Measurements from ENCODE around the gene MST1.

The MST1 gene

DNA sequence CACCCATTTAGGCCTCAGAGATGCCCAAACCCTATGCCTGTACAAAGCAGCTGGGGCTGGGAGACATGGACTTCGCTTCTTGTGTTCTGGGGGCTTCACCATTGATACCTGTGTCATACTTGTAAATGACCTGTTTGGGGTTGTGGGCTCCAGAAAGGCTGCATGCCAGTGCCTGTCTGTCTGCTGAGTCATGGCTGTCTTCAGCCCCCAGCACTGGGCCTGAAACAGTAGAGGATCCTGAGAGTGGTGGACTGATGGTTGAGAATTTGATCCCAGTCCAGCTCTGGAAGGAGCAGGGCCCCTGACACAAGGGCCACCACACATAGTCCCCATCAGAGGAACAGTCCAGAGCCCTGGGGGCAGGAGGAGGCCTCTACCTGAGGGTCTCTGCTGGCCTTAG lies 39.7 kb downstream of the MST1 start:
- Histone ChIP-seq H3K27me3 (ENCODE audit: insufficient read depth, low read length) (no peaks in the 10 kb centered on the region), H3K9me3 (ENCODE audit: low read length) (no peaks in the 10 kb centered on the region), H3K4me3 (ENCODE audit: low read length) (no peak overlapping the region), H3K4me1 (ENCODE audit: insufficient read depth, low read length) (no peaks in the 10 kb centered on the region), H3K36me3 (ENCODE audit: insufficient read depth, low read length) (peaks cover 23% of the 10 kb centered on the region), H2AFZ (ENCODE audit: low read depth, low read length) (no peak overlapping the region)

DNA sequence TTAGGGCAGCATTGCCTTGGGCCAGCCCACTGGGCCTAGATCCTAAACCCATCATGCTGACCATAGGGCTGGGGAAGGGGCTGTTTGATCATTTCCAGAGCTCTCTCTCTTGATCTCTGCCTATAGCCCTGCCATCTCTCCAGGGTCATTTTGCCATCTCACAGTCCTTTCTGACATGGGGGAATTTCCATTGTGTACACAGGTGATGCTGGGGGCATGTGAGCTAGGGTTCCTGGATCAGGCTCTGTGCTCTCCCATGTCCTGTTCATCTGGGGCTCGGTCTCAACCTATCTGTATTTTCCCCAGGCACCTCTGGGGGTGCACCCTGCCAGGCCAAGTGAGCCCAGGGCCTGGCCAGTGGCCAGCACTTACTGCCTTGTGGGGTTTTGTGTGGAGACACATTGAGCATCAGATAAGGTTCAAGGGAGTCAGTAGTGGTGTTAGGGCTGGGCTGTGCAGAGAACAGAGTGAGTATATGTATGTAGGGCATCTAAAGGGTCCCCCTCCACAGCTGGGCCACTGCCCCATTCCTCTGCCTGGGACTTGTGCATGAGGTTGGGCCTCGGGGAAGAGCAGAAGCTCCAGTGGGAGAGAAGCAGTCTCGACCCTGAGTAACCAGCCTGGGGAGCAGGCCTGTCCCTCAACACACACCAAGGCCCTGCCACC lies 40.8 kb downstream of the MST1 start:
- H3K4me1 ChIP-seq (ENCODE audit: insufficient read depth, low read length): no peaks in the 10 kb centered on the region
- H3K9me3 ChIP-seq (ENCODE audit: low read length): no peaks in the 10 kb centered on the region
- no peak overlapping the region for H2AFZ ChIP-seq (ENCODE audit: low read depth, low read length)
- H3K4me3 ChIP-seq (ENCODE audit: low read length): no peak overlapping the region
- H3K36me3 ChIP-seq (ENCODE audit: insufficient read depth, low read length): peaks cover 23% of the 10 kb centered on the region
- no peaks in the 10 kb centered on the region for H3K27me3 ChIP-seq (ENCODE audit: insufficient read depth, low read length)

DNA sequence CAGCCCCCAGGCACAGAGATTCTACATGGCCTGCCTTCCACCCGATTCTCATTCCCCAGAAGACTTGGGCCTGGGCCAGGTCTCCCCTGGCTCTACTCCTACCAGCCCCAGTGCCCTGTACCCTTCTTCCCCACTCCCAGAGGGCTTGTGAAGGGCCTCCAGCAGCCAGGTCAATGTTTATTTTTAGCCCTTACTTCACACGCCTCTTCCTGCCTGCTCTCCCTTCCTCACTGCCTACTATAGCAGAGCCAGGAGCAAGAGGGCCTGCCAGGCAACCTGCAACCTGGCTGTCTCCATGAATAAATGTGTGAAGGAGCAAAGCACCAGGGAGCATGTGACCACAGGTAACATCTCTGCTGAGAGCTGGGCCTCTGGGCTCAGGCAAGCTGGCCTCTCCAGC lies 41.5 kb downstream of the MST1 start:
- no peak overlapping the region for H3K4me3 ChIP-seq (ENCODE audit: low read length)
- H2AFZ ChIP-seq (ENCODE audit: low read depth, low read length): no peak overlapping the region
- no peaks in the 10 kb centered on the region for H3K9me3 ChIP-seq (ENCODE audit: low read length)
- H3K4me1 ChIP-seq (ENCODE audit: insufficient read depth, low read length): no peaks in the 10 kb centered on the region
- no peaks in the 10 kb centered on the region for H3K27me3 ChIP-seq (ENCODE audit: insufficient read depth, low read length)
- peaks cover 26% of the 10 kb centered on the region for H3K36me3 ChIP-seq (ENCODE audit: insufficient read depth, low read length)

DNA sequence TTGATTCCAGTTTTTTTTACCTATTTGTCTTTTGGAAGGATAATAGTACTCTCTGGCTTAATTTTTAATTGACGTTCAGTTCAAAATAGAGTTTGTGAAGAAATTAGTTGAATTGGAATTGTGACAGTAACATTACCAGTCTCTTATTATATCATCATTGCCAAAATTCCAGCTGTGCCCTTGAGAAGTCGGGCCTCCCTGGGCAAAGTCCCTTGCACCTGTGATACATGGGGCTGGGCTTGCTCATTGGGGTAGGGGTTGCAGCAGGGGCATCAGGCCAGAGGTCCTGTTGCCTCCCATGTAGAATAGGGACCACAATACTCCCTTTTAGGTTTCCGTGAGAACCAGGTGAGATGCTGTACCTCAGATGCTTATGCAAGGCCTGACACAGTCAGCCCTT lies 43.0 kb downstream of the MST1 start:
- Histone ChIP-seq H2AFZ (ENCODE audit: low read depth, low read length) (no peak overlapping the region), H3K36me3 (ENCODE audit: insufficient read depth, low read length) (peaks cover 15% of the 10 kb centered on the region), H3K9me3 (ENCODE audit: low read length) (no peaks in the 10 kb centered on the region), H3K4me3 (ENCODE audit: low read length) (no peak overlapping the region), H3K4me1 (ENCODE audit: insufficient read depth, low read length) (no peaks in the 10 kb centered on the region), H3K27me3 (ENCODE audit: insufficient read depth, low read length) (no peaks in the 10 kb centered on the region)

DNA sequence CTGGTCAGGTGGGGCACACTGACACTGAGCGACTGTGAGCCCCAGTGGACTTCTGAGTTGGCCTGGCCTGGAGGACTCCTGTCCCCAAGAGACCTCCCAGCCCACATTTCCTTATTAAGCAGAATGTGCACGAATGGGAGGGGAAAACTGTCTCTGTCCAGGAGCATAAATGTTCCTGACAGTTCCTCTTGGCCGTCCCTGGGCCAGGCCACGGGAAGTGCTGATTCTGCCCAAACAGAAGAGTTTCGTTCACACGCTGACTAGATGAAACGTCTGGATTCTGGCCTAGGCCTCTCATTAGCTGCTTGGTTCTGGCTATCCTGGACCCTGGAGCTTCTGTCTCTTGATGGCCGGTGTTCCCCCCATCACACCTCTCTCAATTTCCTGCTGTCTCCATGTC lies 44.6 kb downstream of the MST1 start:
- H3K4me3 ChIP-seq (ENCODE audit: low read length): no peak overlapping the region
- H3K36me3 ChIP-seq (ENCODE audit: insufficient read depth, low read length): peaks cover 15% of the 10 kb centered on the region
- no peak overlapping the region for H2AFZ ChIP-seq (ENCODE audit: low read depth, low read length)
- H3K4me1 ChIP-seq (ENCODE audit: insufficient read depth, low read length): no peaks in the 10 kb centered on the region
- no peaks in the 10 kb centered on the region for H3K27me3 ChIP-seq (ENCODE audit: insufficient read depth, low read length)
- H3K9me3 ChIP-seq (ENCODE audit: low read length): no peaks in the 10 kb centered on the region

DNA sequence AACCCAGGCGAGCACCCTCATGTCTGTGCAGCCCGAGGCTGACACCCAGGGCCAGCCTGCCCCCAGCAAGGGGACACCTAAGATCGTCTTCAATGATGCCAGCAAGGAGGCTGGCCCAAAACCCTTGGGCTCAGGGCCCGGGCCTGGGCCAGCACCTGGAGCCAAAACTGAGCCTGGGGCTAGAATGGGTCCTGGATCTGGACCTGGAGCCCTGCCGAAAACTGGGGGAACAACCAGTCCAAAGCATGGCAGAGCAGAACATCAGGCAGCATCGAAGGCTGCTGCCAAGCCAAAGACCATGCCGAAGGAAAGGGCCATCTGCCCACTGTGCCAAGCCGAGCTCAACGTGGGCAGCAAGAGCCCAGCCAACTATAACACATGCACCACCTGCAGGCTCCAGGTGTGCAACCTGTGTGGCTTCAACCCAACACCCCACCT lies 46.5 kb downstream of the MST1 start:
- Histone ChIP-seq H3K36me3 (ENCODE audit: insufficient read depth, low read length) (peaks cover 15% of the 10 kb centered on the region), H3K9me3 (ENCODE audit: low read length) (no peaks in the 10 kb centered on the region), H2AFZ (ENCODE audit: low read depth, low read length) (no peak overlapping the region), H3K27me3 (ENCODE audit: insufficient read depth, low read length) (no peaks in the 10 kb centered on the region), H3K4me3 (ENCODE audit: low read length) (no peak overlapping the region), H3K4me1 (ENCODE audit: insufficient read depth, low read length) (no peaks in the 10 kb centered on the region)

DNA sequence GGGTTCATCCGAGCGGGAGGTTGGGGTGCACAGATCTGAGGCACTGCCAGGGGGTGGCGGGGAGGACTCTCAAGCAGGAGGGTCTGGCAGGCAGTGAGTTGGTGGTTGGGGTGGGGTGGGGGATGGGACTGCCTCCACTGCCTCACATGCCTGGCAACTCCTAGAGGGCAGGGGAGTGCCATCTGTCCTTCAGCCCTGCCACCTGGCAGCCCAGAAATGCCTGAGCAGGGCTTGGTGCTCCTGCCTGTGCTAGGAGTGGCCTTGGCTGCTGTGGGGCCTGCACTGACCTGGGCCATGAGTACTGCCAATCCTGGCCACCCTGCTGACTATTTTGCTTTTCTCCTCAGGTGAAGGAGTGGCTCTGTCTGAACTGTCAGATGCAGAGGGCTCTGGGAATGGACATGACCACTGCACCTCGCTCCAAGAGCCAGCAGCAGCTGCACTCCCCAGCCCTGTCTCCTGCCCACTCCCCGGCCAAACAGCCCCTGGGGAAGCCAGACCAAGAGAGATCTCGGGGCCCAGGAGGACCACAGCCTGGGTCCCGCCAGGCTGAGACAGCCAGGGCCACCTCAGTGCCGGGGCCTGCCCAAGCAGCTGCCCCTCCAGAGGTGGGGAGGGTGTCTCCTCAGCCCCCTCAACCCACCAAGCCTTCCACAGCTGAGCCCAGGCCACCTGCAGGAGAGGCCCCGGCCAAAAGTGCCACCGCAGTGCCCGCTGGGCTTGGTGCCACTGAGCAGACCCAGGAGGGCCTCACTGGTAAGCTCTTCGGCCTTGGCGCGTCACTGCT lies 47.2 kb downstream of the MST1 start:
- H3K4me3 ChIP-seq (ENCODE audit: low read length): no peak overlapping the region

DNA sequence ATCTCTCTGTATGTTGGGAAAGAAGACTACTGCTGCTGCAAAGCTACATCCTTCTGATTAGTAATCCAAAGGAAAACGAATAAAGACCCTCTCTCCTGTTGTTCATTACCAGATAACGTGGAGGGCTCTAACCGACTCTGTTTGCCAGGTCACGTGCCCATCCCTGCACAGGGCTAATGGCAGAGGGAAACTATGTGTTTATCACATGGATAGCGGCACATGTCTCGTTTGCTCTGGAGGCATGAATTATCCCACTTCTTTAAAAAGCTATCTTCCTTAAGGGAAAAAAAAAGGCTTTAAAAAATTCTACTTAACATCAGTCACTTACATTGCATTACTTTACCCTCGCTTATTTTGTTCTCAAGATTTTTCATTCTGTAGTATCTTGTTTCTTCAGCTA lies 48.0 kb downstream of the MST1 start:
- H3K36me3 ChIP-seq (ENCODE audit: insufficient read depth, low read length): peaks cover 15% of the 10 kb centered on the region
- no peaks in the 10 kb centered on the region for H3K27me3 ChIP-seq (ENCODE audit: insufficient read depth, low read length)
- no peaks in the 10 kb centered on the region for H3K4me1 ChIP-seq (ENCODE audit: insufficient read depth, low read length)
- H2AFZ ChIP-seq (ENCODE audit: low read depth, low read length): no peak overlapping the region
- H3K4me3 ChIP-seq (ENCODE audit: low read length): no peak overlapping the region
- no peaks in the 10 kb centered on the region for H3K9me3 ChIP-seq (ENCODE audit: low read length)

More for the DNA sequence above, 47.2 kb downstream of the MST1 start:
- Histone ChIP-seq H2AFZ (ENCODE audit: low read depth, low read length) (no peak overlapping the region), H3K36me3 (ENCODE audit: insufficient read depth, low read length) (peaks cover 15% of the 10 kb centered on the region), H3K9me3 (ENCODE audit: low read length) (no peaks in the 10 kb centered on the region), H3K27me3 (ENCODE audit: insufficient read depth, low read length) (no peaks in the 10 kb centered on the region), H3K4me1 (ENCODE audit: insufficient read depth, low read length) (no peaks in the 10 kb centered on the region)

DNA sequence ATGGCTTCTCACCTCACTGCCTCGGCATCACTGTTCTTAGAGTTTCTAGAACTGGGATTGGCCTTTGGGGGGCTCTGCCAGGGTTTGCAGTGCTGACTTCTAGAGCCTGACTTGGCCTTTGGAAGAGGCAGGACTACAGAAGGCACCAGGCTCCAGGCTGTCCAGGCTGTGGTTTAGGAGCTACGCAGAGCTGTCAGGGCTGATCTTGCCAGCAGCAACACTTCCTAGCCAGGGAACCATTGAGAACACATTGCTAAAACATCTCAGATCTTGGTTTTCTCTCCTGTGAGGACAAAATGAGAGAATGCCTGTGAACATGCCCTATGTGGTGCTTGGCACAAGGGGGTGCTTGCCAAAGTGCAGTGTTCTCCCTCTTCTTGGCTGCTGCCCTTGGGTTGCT lies 49.7 kb downstream of the MST1 start:
- no peaks in the 10 kb centered on the region for H3K27me3 ChIP-seq (ENCODE audit: insufficient read depth, low read length)
- no peaks in the 10 kb centered on the region for H3K4me1 ChIP-seq (ENCODE audit: insufficient read depth, low read length)
- H3K9me3 ChIP-seq (ENCODE audit: low read length): no peaks in the 10 kb centered on the region
- no peak overlapping the region for H3K4me3 ChIP-seq (ENCODE audit: low read length)
- no peak overlapping the region for H2AFZ ChIP-seq (ENCODE audit: low read depth, low read length)
- H3K36me3 ChIP-seq (ENCODE audit: insufficient read depth, low read length): peaks cover 13% of the 10 kb centered on the region

DNA sequence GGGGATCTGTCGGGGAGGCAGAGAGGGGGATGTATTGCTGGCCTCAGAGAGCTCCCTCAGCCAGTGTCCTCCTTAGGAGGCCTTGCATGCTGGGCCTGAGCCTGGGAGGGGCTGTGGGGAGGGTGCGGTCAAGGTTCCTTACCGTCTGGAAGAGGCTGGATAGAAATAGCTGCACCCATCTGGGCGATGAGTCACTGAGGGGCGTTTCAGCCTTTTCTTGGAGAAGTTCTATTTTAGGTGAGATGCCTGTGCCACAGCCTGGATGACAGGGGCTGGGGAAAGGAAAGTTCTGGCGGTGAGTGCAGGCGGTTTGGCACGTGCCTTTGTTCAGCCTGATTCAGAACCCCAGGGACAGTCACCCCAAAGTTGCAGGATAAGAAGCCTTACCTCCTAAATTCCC lies 50.8 kb downstream of the MST1 start:
- Histone ChIP-seq H3K4me1 (ENCODE audit: insufficient read depth, low read length) (no peaks in the 10 kb centered on the region), H3K36me3 (ENCODE audit: insufficient read depth, low read length) (peaks cover 7% of the 10 kb centered on the region), H3K4me3 (ENCODE audit: low read length) (no peak overlapping the region), H3K27me3 (ENCODE audit: insufficient read depth, low read length) (no peaks in the 10 kb centered on the region), H2AFZ (ENCODE audit: low read depth, low read length) (no peak overlapping the region), H3K9me3 (ENCODE audit: low read length) (no peaks in the 10 kb centered on the region)

DNA sequence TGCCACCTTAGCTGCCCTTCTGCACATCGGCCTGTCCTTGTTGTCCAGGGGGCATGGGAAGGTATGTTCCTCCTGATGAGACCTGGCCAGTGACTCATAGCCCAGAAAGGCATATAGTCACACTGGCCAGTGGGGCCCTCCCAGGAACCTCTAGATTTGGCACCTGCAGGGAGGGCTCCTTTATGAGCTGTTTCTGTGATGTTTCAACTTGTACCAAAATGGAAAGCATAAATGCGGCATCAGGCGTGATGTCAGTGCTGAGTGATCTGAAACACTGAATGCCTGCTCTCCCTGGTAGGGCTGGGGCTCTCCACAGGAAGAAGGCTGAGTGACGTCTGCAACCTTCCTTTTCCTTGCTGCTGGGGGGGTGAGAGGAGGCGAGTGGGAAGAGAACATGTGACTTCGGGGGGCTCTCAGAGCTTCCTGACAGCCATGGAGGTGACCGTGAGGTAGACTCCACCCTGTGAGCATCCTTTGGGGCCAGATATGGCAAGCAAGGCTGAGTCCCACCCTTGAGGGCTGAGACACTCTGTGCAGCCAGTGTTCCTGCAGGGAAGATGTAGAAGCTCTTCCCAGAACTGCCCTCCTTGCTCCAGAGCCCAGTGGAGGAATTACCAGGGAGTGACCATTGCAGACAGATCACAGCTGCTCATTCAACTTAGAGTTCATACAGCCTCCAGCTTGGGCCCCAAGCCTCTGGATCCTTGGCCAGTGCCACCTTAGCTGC lies 52.2 kb downstream of the MST1 start:
- H2AFZ ChIP-seq (ENCODE audit: low read depth, low read length): no peak overlapping the region
- no peaks in the 10 kb centered on the region for H3K36me3 ChIP-seq (ENCODE audit: insufficient read depth, low read length)
- no peaks in the 10 kb centered on the region for H3K4me1 ChIP-seq (ENCODE audit: insufficient read depth, low read length)
- no peaks in the 10 kb centered on the region for H3K27me3 ChIP-seq (ENCODE audit: insufficient read depth, low read length)
- H3K9me3 ChIP-seq (ENCODE audit: low read length): no peaks in the 10 kb centered on the region
- H3K4me3 ChIP-seq (ENCODE audit: low read length): no peak overlapping the region

DNA sequence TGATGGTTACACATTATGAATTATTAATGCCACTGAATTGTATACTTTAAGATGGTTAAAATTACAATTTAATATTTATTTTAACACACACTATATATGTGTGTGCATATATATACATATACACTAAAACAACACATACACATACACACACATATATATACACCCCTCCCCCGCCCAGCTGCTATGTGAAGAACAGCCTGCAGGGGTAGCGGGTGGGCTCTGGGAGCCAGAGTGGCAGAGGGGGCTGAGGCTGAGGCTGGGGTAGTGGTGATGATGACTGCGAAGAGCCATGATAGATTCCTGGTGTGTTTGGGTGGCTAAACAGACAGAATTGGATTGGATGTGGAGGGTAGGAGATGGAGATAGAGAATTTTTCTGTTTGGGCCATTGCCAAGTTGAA lies 54.5 kb downstream of the MST1 start:
- Histone ChIP-seq H2AFZ (ENCODE audit: low read depth, low read length) (no peak overlapping the region), H3K4me3 (ENCODE audit: low read length) (no peak overlapping the region), H3K9me3 (ENCODE audit: low read length) (peaks cover 7% of the 10 kb centered on the region), H3K36me3 (ENCODE audit: insufficient read depth, low read length) (peaks cover 9% of the 10 kb centered on the region), H3K4me1 (ENCODE audit: insufficient read depth, low read length) (no peaks in the 10 kb centered on the region), H3K27me3 (ENCODE audit: insufficient read depth, low read length) (no peaks in the 10 kb centered on the region)

All from neuron (in vitro differentiated cells).